NCI-H146 treated with DMSO at 0.1 percent for 48 hours (cell line): ENCODE measurements around the gene CROCC.

Experiments
- DNase-seq: peaks from one replicate; lab custom pipeline; 2025; ENCODE audit not compliant: unreplicated experiment; lab: John Stamatoyannopoulos, UW

CROCC gene

DNA sequence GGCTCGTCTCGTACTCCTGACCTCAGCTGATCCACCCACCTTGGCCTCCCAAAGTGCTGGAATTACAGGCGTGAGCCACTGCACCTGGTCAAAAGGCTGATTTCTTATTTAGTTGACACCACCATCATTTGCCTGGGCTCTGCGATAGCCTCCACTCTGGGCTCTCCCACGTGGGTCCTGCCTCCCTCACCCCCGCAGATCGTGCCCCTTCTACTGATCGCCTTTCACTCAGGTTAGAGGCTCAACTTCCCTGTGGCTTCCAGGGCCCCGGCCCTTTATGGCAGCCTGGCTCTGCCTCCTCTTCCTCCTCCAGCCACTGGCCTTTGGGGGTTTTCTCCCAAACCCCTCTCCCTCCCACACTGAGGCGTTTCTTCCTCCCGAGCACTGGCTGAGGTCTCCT, 61.2 kb downstream of the CROCC start:
- no peak for DNase-seq

DNA sequence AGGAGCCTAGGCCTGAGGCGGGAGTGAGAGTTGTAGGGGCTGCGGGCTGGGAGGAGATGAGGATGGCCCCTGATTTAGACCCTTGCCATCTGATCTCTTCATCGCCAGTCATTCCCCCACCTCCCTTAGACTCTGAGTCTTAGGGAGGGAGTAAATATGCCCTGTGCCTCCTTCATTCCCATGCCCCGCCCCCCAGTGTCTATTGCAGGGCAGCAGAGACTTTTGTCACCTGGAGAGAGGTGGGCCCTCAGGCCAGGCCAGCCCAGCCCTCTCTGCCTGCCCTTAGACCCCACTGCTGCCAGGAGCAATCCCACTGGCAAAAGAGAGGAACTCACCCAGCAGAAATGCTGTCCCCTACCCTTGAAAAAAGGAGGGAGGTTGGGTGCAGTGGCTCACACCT, 61.9 kb downstream of the CROCC start:
- no peak for DNase-seq

DNA sequence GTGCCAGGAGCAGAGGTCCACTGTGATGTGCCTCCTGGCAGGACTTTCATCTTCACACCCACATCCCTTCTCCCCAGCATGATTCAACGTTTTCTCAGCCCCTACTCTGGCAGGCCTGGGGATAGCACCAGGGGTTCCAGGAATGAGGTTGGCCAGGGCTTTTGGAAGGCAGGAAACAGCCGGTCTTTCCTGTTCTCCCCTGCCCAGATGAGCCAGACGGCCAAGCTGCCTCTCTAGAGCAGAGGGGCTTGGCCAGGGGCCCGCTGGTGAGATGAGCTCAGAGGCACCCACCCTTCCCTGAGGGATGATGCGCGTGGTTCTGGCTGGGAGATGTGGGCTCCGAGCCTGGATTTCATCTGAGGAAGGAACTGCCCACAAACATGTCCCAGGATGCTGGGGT, 63.0 kb downstream of the CROCC start:
- no peak for DNase-seq

DNA sequence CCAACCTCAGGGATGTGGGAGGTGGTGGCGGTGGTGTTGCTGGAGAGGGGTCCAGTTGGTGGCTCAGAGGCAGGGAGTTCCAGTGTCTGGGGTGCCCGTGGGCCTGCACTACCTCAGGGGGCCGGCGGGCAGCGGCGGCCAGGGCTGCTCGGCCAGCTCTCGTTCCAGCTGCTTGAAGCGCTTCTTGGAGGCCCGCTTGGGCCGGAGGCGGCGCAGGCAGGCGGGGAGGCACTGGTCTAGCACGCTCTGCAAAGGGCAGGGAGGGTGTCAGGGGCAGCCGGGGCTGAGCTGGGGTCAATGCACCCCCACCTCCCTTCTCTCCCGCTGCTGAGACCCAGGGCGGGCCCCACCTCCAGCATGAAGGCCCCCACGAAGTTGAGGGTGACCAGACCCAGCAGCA, 64.4 kb downstream of the CROCC start:
- DNase-seq: no peak

DNA sequence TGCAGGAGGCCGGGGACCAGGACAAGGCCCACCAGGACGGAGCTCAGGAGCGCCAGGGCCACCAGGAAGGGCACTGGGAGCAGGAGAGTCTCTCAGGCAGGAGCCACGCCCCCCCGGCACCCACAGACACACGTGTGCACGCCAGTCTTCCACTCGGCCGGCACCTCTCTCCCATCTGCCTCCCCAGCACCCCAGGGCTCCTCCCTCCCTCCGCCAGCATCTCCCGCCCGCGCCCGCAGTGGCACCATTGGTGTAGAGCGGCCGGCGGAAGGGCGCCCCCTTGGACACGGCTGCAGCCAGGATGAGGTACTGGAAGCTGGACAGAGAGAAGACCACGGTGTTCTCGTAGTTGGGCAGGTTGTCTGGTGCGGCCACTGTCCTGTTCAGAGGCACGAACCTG, 64.8 kb downstream of the CROCC start:
- DNase-seq: no peak

DNA sequence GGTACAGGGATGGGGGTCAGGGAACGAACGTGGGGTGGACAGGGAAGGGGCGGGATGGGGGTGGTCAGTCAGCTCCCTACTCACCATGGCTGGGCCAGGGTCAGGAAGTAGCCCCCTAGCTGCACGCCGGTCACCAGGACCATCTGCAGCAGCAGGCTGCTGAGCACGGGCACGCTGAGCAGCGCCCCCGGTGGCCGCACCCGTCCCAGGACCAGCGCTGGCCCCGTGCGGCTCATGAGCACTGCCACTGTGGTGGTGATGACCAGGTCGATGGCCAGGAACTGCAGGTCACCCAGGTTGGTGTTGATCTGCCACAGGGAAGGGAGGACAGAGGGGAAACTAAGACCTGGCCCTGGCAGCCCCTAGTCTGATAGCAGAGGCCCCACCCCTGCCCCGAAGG, 65.2 kb downstream of the CROCC start:
- DNase-seq: no peak

DNA sequence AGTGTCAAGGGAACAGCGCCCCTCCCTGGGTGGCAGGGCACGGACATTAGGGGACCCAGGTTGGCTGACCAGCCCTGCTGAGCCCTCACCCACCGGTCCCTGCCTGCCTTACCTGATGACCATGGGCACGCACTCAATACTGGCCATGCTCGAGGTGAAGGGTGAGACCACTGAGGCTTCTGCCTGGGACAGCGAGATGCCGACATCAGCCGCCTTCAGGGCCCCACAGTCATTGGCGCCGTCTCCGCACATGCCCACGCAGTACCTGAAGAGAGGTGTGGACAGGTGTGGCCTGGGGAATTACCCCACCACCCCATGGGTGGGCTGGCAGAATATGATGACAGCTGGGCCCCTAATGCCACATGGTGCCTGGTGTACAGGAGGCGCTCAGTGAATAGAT, 66.5 kb downstream of the CROCC start:
- no peak for DNase-seq

DNA sequence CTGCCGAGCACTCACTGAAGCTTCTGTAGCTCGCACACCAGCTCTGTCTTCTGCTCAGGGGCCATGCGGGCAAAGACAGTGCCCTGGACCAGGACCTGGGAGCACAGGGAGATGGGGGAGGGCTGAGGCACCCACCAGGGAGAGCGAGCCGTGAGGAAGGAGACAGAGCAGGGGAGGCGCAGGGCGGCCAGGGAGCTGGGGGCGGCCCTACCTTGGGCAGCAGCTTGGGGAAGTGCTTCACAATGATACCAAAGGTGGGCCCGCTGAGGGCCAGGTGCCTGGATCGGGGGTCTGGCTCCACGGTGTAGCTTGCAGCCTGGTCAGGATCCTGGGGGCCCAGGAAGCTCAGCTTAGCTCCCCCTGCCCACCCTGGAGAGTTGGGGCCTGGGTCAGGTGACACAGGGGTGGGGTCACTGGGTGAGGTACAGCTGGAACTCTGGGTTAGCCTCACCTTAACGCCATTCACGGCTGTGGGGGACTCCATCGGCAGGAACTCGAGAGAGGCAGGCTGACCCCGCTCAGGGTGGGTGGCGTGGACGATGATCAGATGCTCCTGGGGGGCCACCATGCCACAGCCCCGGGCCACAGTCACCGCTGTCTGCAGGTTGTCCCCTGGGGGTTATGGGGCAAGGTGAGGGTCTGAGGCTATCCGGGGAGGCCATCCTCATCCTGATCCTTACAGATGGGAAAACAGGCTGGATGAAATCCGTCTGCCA, 68.1 kb downstream of the CROCC start:
- DNase-seq: no peak

- DNase-seq: no peak
Measured at GRCh38 chr1:16991571-16991970, 69.8 kb downstream of the CROCC start.

GRCh38 chr1:16992102-16992501, 70.4 kb downstream of the CROCC start:
- no peak for DNase-seq

DNA sequence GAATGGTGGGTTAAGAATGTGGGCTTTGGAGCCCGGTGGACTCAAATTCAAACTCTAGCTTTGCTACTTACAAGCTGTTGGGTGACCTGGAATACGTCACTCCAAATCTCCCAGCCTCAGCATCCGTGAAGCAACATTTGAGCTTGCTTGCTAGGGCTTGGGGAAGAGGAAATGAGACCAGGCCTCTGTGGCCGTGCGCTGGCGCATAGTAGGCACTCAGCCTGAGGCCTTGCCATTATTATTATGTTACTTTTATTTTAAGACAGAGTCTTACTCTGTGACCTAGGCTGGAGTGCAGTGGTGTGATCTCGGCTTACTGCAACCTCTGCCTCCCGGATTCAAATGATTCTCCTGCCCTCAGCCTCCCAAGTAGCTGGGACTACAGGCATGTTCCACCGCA, 70.9 kb downstream of the CROCC start:
- DNase-seq: no peak

DNA sequence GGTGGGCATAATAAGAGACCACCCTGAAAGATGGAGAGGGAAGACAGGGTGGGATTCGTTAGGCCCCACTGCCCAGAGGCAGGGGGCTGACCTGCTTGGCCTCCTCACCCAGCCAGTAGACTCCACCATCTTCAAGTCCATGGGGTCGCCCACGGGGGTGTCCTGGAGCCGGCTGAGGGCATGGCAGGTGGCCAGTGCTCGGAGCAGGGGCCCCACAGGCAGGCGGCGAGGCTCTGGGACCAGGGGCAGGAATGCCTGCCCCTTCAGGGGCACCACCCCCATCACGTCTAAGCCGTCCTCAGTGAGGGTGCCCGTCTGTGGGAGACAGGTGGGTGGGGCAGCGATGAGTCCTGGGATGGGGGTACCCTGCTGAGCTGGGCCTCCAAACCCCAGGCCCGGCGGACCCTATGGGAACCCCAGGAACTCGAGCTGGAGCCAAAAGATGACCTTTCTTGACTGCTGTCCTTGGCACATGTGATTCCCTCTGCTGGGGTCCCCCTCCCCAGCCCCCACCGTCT, 71.8 kb downstream of the CROCC start:
- DNase-seq: no peak

- DNase-seq: no peak
Measured at GRCh38 chr1:16996845-16997244, 75.1 kb downstream of the CROCC start.

GRCh38 chr1:16998589-16998988, 76.9 kb downstream of the CROCC start:
- no peak for DNase-seq

GRCh38 chr1:16999863-17000262, 78.1 kb downstream of the CROCC start:
- no peak for DNase-seq

DNA sequence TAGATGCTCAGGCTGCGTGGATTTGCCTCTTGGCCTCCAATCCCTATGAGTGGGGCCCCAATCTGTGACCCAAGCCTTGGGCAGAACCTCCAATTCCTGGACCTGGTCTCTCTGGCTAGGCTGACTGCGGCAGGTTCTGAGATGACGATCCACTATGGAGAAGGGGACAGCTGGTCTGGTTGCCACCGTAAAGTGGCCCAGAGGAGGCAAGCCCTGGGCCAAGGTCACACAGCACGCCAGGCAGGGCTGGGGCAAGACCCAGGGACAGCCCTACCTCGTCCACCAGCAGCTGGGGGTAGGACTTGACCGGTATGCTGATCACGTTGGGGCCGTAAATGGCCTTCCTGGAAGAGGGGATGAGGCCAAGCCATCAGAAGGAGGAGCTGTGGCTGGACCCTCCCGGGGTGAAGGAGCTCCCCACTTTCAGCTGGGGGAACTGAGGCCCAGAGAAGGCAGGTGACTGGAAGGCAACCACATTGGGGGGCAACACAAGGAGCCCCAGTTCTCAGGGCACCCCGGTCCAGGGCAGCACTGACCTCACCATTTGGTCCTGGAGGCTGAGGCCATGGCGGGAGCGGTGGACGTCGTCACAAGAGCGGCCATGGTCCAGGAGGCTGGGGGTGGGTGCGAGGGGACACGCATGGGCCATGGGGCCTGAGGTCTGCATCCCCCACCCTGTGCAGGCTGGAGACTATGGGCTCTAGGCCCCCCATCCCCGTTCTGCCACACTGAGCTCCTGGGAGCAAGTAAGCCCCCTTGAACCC, 80.2 kb downstream of the CROCC start:
- no peak for DNase-seq

GRCh38 chr1:17002524-17002902, 80.8 kb downstream of the CROCC start:
- DNase-seq: no peak

- no peak for DNase-seq
Measured at GRCh38 chr1:17004466-17005364, 83.0 kb downstream of the CROCC start.

DNA sequence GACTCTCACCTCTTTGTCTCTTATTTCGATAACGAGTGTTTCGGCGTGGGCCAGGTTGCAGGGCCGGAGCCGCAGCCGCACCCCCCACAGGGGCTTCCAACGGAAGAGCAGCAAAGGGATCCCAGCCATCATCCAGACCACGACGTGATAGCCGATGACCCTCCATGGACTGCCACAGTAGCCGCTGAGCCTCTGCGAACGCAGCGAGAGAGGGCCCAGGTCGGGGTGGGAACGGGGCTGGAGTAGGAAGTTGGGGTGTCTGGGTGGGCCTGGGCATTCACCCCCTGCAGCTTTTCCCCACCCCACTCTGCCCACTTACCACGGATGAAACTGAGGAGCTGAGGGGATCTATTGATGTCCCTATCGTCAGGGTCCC, 83.6 kb downstream of the CROCC start:
- DNase-seq: no peak

DNA sequence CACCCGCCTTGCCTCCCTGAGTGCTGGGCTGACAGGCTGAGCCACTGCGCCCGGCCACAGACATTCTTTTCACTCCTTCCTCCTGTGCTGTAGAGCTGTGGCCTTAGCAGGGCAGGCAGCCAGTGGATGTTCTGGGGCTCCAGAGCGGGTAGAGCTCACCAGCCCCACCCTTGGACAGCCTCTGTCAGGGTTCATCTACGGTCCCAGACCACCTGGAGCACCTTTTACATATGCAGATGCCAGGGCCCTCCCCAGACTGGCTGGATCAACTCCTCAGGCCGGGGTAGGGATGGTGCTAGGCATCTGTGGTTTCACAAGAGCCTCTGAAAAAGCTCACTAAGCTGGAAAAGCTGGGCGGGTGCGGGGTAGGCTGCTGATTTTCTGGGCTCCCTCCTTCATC, 85.4 kb downstream of the CROCC start:
- DNase-seq: no peak

GRCh38 chr1:17008208-17008855, 86.6 kb downstream of the CROCC start:
- no peak for DNase-seq
